IMR-90 (cell line): Measurements from ENCODE around the gene DNAJB8. TPM values are rescaled to one million over a fixed set of nuclear protein-coding genes. Genes with fewer than 3 reads are reported as not detected.

Experiments
- ATAC-seq: fragments of 200-7000 bp; cut with Tn5 transposase; 2 replicates; pipeline ENCODE4 v1.9.1; 2020; ENCODE audit warnings: low read depth, mild to moderate bottlenecking, moderate library complexity
- BruUV-seq: library from RNA; stranded (reverse); fragments of 400-500 nt; replicated peaks from 2 replicates; lab custom pipeline; 2021; lab: Mats Ljungman, UMichigan
- CTCF ChIA-PET: fragments of 300-600 bp; formaldehyde crosslinking; extraction: SDS; loops from one replicate; lab custom pipeline; 2021; ENCODE audit warnings: antibody characterized with exemption; lab: Yijun Ruan, JAX
- POLR2A ChIA-PET: fragments of 300-600 bp; sonication (Branson Sonifier 250); formaldehyde crosslinking; loops from one replicate; lab custom pipeline; 2022; ENCODE audit warnings: antibody characterized with exemption; ENCODE audit not compliant: unreplicated experiment; lab: Charles Lee
- DNase-seq: peaks from one replicate; pipeline ENCODE4 v3.0.0; 2013
- H2AFZ ChIP-seq: replicated peaks from 2 replicates; pipeline ENCODE3; 2013; ENCODE audit warnings: low read length, mild to moderate bottlenecking; ENCODE audit not compliant: poor library complexity
- H2AK5ac ChIP-seq: 2 replicates; pipeline ENCODE4 v1.6.1; 2013; ENCODE audit warnings: low read depth, low read length, inconsistent platforms
- H2AK9ac ChIP-seq: replicated peaks from 2 replicates; pipeline ENCODE3; 2013; ENCODE audit warnings: mild to moderate bottlenecking, low read depth, low read length, moderate library complexity; ENCODE audit not compliant: poor library complexity
- H2BK120ac ChIP-seq: 2 replicates; pipeline ENCODE4 v1.6.1; 2013; ENCODE audit warnings: low read depth, low read length, inconsistent platforms
- H2BK15ac ChIP-seq: 3 replicates; pipeline ENCODE4 v1.6.1; 2013; ENCODE audit warnings: low read depth, low read length, inconsistent platforms
- H2BK20ac ChIP-seq: 2 replicates; pipeline ENCODE4 v1.6.1; 2013; ENCODE audit warnings: low read depth, mild to moderate bottlenecking, inconsistent platforms, low read length, moderate library complexity
- H2BK5ac ChIP-seq: 2 replicates; pipeline ENCODE4 v1.6.1; 2013; ENCODE audit warnings: mild to moderate bottlenecking, low read depth, low read length, inconsistent platforms; ENCODE audit not compliant: poor library complexity, severe bottlenecking
- H3K14ac ChIP-seq: replicated peaks from 2 replicates; pipeline ENCODE4 v1.6.1; 2013; ENCODE audit warnings: low read depth, low read length, inconsistent platforms
- H3K18ac ChIP-seq: 2 replicates; pipeline ENCODE4 v1.6.1; 2013; ENCODE audit warnings: low read depth, low read length, control low read depth
- H3K23ac ChIP-seq: 2 replicates; pipeline ENCODE4 v1.6.1; 2013; ENCODE audit warnings: low read depth, low read length, inconsistent platforms
- H3K27ac ChIP-seq: 2 replicates; pipeline ENCODE4 v1.5.1; 2013; ENCODE audit warnings: mild to moderate bottlenecking, control low read depth, low read length; ENCODE audit not compliant: insufficient read depth
- H3K27me3 ChIP-seq: 2 replicates; pipeline ENCODE4 v1.6.1; 2013; ENCODE audit warnings: low read length; ENCODE audit not compliant: control insufficient read depth, insufficient read depth
- H3K36me3 ChIP-seq: 2 replicates; pipeline ENCODE4 v1.6.1; 2013; ENCODE audit warnings: low read length, mixed read lengths; ENCODE audit not compliant: control insufficient read depth, insufficient read depth
- H3K4ac ChIP-seq: 2 replicates; pipeline ENCODE4 v1.6.1; 2013; ENCODE audit warnings: low read depth, low read length, inconsistent platforms
- H3K4me1 ChIP-seq: 2 replicates; pipeline ENCODE4 v1.6.1; 2013; ENCODE audit warnings: low read length, mixed read lengths; ENCODE audit not compliant: control insufficient read depth, insufficient read depth
- H3K4me2 ChIP-seq: 2 replicates; pipeline ENCODE4 v1.6.1; 2013; ENCODE audit warnings: low read depth, mild to moderate bottlenecking, control low read depth, low read length, moderate library complexity
- H3K4me3 ChIP-seq: 2 replicates; pipeline ENCODE4 v1.5.1; 2013; ENCODE audit warnings: low read depth, mild to moderate bottlenecking, control low read depth, low read length, moderate library complexity; ENCODE audit not compliant: insufficient read depth
- H3K56ac ChIP-seq: 2 replicates; pipeline ENCODE4 v1.6.1; 2013; ENCODE audit warnings: low read length, inconsistent platforms; ENCODE audit not compliant: insufficient read depth; ENCODE audit errors: extremely low read depth
- H3K79me1 ChIP-seq, 2 experiments: 2 replicates each; pipeline ENCODE4 v1.6.1; 2013; ENCODE audit warnings: low read length in 2 of 2, inconsistent platforms in 1 of 2, low read depth in 1 of 2
- H3K9ac ChIP-seq: 2 replicates; pipeline ENCODE4 v1.6.1; 2013; ENCODE audit warnings: low read depth, low read length, control low read depth
- H3K9me1 ChIP-seq: 2 replicates; pipeline ENCODE4 v1.6.1; 2013; ENCODE audit warnings: low read length, inconsistent platforms; ENCODE audit not compliant: insufficient read depth
- H3K9me3 ChIP-seq: 2 replicates; pipeline ENCODE4 v1.6.1; 2013; ENCODE audit warnings: low read length; ENCODE audit not compliant: control insufficient read depth, insufficient read depth
- H4K20me1 ChIP-seq: 2 replicates; pipeline ENCODE4 v1.6.1; 2013; ENCODE audit warnings: low read length, inconsistent platforms; ENCODE audit not compliant: insufficient read depth
- H4K5ac ChIP-seq: 2 replicates; pipeline ENCODE4 v1.6.1; 2013; ENCODE audit warnings: mild to moderate bottlenecking, low read depth, low read length, control low read depth
- H4K8ac ChIP-seq, 2 experiments: 2 replicates each; pipeline ENCODE4 v1.6.1; 2013; ENCODE audit warnings: low read depth in 2 of 2, low read length in 2 of 2, control low read depth in 1 of 2, inconsistent platforms in 1 of 2
- H4K91ac ChIP-seq: 2 replicates; pipeline ENCODE4 v1.6.1; 2013; ENCODE audit warnings: low read depth, low read length, inconsistent platforms; ENCODE audit not compliant: insufficient read depth
- BHLHE40 ChIP-seq: fragments of 150-350 bp; IDR thresholded peaks from 2 replicates; pipeline ENCODE4 v1.6.1; 2016; ENCODE audit warnings: mild to moderate bottlenecking, low read depth, low read length
- CHD1 ChIP-seq: IDR thresholded peaks from 2 replicates; pipeline ENCODE4 v1.6.1; 2012; ENCODE audit warnings: low read depth, low read length, improper control_type of control experiment
- FOS ChIP-seq: fragments of 150-350 bp; IDR thresholded peaks from 2 replicates; pipeline ENCODE4 v1.6.1; 2016; ENCODE audit warnings: low read depth, low read length
- MAZ ChIP-seq: IDR thresholded peaks from 2 replicates; pipeline ENCODE4 v1.6.1; 2012; ENCODE audit warnings: low read depth, mild to moderate bottlenecking, low read length, improper control_type of control experiment, moderate library complexity, borderline replicate concordance
- POLR2A ChIP-seq: IDR thresholded peaks from 2 replicates; pipeline ENCODE4 v1.6.1; 2012; ENCODE audit warnings: mild to moderate bottlenecking, low read depth, low read length
- RAD21 ChIP-seq: IDR thresholded peaks from 2 replicates; pipeline ENCODE4 v1.6.1; 2012; ENCODE audit warnings: low read length, improper control_type of control experiment
- RCOR1 ChIP-seq: IDR thresholded peaks from 2 replicates; pipeline ENCODE4 v1.6.1; 2012; ENCODE audit warnings: mild to moderate bottlenecking, low read length, improper control_type of control experiment; ENCODE audit not compliant: insufficient replicate concordance
- RFX5 ChIP-seq: IDR thresholded peaks from 2 replicates; pipeline ENCODE4 v1.8.0; 2012; ENCODE audit warnings: low read depth, mild to moderate bottlenecking, low read length, moderate library complexity
- SMC3 ChIP-seq: fragments of 150-350 bp; IDR thresholded peaks from 2 replicates; pipeline ENCODE4 v1.6.1; 2016; ENCODE audit warnings: low read depth, mild to moderate bottlenecking, antibody characterized with exemption, low read length, moderate library complexity
- WGBS, 2 experiments: methylation state at CpG; one replicate each; pipeline versions ENCODE4 v1.1.5 to v1.1.7; 2013; ENCODE audit warnings: missing lambda C conversion rate in 2 of 2; ENCODE audit not compliant: insufficient read length in 1 of 2; ENCODE audit errors: extremely low coverage in 2 of 2; 5-methylcytosine and 5-hydroxymethylcytosine counted together
- dilution Hi-C: fragments of 300-500 bp; cut with HindIII; formaldehyde crosslinking; loops from one replicate; pipeline ENCODE4 v1.14.3; 2018; ENCODE audit warnings: low sequenced_read_pairs; ENCODE audit not compliant: unreplicated experiment
- in situ Hi-C: fragments of 300-500 bp; cut with MboI; formaldehyde crosslinking; loops from 3 replicates; pipeline ENCODE4 v1.14.3; 2019; ENCODE audit warnings: low sequenced_read_pairs, inconsistent platforms, mixed read lengths
- intact Hi-C: fragments of 100-400 bp; cut with micrococcal nuclease; formaldehyde crosslinking; loops from 2 replicates; pipeline ENCODE4 v1.10.0; 2022
- polyA plus RNA-seq, 3 experiments: library from polyadenylated mRNA; depleted of rRNA; stranded (reverse); fragments of >200 nt; gene quantifications; 2 replicates each; pipeline ENCODE4 v1.2.3, GENCODE V29; 2012; ENCODE audit warnings: low replicate concordance in 1 of 3
- total RNA-seq: library from RNA; depleted of rRNA; stranded (reverse); fragments of >200 nt; gene quantifications from 2 replicates; pipeline ENCODE4 v1.2.3, GENCODE V29; 2012

The DNAJB8 gene
- total and polyA plus RNA-seq, 2 of the 4 experiments (the other 2 are of a cell fraction) = not detected

DNA sequence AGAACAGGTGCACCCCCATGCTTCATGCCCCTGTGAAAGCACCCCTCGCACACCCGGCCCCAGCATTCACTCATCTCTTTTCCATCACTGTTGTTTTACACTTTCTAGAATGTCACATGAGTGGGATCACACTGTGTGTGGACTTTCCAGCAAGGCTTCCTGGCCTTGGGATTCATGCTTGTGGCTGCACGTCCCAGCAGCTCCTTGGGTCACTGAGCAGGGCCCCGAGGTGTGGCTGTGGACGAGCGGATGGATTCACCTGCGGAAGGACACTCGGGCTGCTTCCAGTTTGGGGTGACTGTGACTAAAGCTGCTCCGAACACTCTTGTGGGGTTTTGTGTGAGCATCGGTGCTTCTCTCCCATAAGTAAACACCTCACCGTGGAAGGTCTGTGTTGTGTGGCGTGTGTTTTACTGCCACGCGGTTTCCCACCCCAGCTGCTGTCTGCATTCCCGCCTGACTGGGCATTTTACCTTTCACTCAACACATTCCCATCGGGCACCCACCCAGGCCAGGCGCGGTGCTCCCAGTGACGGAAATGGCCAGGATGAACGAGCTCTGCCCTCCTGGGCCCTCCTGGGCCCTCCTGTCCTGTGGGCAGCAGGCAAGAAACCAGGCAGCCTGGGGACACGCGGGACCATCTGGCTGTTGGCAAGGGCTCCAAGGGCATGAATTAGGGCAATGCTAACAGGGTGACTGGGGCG is 41.4 kb downstream of the DNAJB8 start:
- POLR2A ChIA-PET = no interaction called here
- no peak overlapping the region for H2BK15ac ChIP-seq
- H3K9ac ChIP-seq = no peak overlapping the region
- H3K27me3 ChIP-seq = peaks cover 12% of the 10 kb centered on the region; the same call in 1 of the 2 replicates
- intact Hi-C loops (loop anchor here (5.0 kb wide), 1 partner anchor 253 kb away; no protein-coding TSS in a partner anchor), in situ Hi-C loops (no loop called here), dilution Hi-C loops (no loop called here)
- H2AFZ ChIP-seq = no peak overlapping the region
- H3K4me1 ChIP-seq = no peaks in the 10 kb centered on the region; the same call in 1 of the 2 replicates
- H2AK5ac ChIP-seq = no peak overlapping the region
- no peak overlapping the region for H3K4ac ChIP-seq
- ATAC-seq (no peak), DNase-seq (no peak)
- no peak overlapping the region for H2BK5ac ChIP-seq
- H3K14ac ChIP-seq = no peak overlapping the region
- CTCF ChIA-PET = interaction anchor here (0.6 to 2.4 kb wide), 9 partner anchors 9 to 184 kb away, joined by 3 to 10 read pairs (median 4); no protein-coding TSS in a partner anchor
- H3K23ac ChIP-seq = no peak overlapping the region
- TF ChIP-seq RAD21 (no peak), RFX5 (no peak), RCOR1 (no peak), MAZ (no peak), CHD1 (no peak), POLR2A (no peak), FOS (no peak), BHLHE40 (no peak), SMC3 (no peak)
- no peaks in the 10 kb centered on the region for H3K9me3 ChIP-seq
- H3K36me3 ChIP-seq = no peaks in the 10 kb centered on the region
- H3K79me1 ChIP-seq = no peaks in the 10 kb centered on the region
- H3K4me2 ChIP-seq = no peak overlapping the region
- no TSS peak for BruUV-seq
- no peak overlapping the region for H3K18ac ChIP-seq
- no peak overlapping the region for H3K56ac ChIP-seq
- no peak overlapping the region for H2AK9ac ChIP-seq
- no peaks in the 10 kb centered on the region; the same call in 1 of the 2 replicates for H4K20me1 ChIP-seq
- H2BK20ac ChIP-seq = no peak overlapping the region
- no peak overlapping the region for H4K8ac ChIP-seq
- no peaks in the 10 kb centered on the region for H3K9me1 ChIP-seq
- no peak overlapping the region for H4K91ac ChIP-seq
- H4K5ac ChIP-seq = no peak overlapping the region
- no peak overlapping the region for H2BK120ac ChIP-seq
- WGBS, 2 experiments = 90% methylated on average over 5 of the region's 23 CpGs; no CpG with 5 or more reads in 1 of the 2 experiments
- H3K4me3 ChIP-seq = no peak overlapping the region
- H3K27ac ChIP-seq = no peak overlapping the region
